Activated T-helper 1 cell treated with anti-CD3 and anti-CD28 coated beads, Interleukin-12 subunit alpha, Interleukin-12 subunit beta, Interleukin-2, Interleukin-4 antibody, amounts not matched to agents 30 ng/mL and 10 ng/mL and 1 ng/mL, durations not matched to agents 14 hours and 24 hours and 36 hours (primary cell): Measurements from ENCODE around the gene AP2A2. TPM values are rescaled to one million over a fixed set of nuclear protein-coding genes. Genes with fewer than 3 reads are reported as not detected.

Experiments used
- DNase-seq: peaks from one replicate; pipeline ENCODE4 v3.0.0; 2021; ENCODE audit warnings: low spot score
- H3K27ac Mint-ChIP-seq: one replicate; pipeline ENCODE4 v1.8.0; 2021; ENCODE audit warnings: mild to moderate bottlenecking, mixed read lengths
- H3K27me3 Mint-ChIP-seq: one replicate; pipeline ENCODE4 v1.8.0; 2022; ENCODE audit warnings: mild to moderate bottlenecking, moderate library complexity, mixed read lengths; ENCODE audit not compliant: insufficient read depth
- H3K36me3 Mint-ChIP-seq: one replicate; pipeline ENCODE4 v1.8.0; 2021; ENCODE audit warnings: low read depth, mixed read lengths
- H3K4me1 Mint-ChIP-seq: one replicate; pipeline ENCODE4 v1.8.0; 2021; ENCODE audit warnings: low read depth, mixed read lengths
- H3K4me3 Mint-ChIP-seq: one replicate; pipeline ENCODE4 v1.8.0; 2021; ENCODE audit warnings: mild to moderate bottlenecking, moderate library complexity, mixed read lengths
- H3K9me3 Mint-ChIP-seq: one replicate; pipeline ENCODE4 v1.8.0; 2021; ENCODE audit warnings: mixed read lengths
- intact Hi-C: fragments of 100-400 bp; cut with micrococcal nuclease; formaldehyde crosslinking; loops from one replicate; pipeline ENCODE4 v1.15.1; 2024
- total RNA-seq: library from RNA; stranded (reverse); gene quantifications from 2 replicates; pipeline ENCODE4 v1.2.3, GENCODE V29; 2022

AP2A2 gene
- total RNA-seq, 1 donor from 2014 or later: 60.4 TPM

DNA sequence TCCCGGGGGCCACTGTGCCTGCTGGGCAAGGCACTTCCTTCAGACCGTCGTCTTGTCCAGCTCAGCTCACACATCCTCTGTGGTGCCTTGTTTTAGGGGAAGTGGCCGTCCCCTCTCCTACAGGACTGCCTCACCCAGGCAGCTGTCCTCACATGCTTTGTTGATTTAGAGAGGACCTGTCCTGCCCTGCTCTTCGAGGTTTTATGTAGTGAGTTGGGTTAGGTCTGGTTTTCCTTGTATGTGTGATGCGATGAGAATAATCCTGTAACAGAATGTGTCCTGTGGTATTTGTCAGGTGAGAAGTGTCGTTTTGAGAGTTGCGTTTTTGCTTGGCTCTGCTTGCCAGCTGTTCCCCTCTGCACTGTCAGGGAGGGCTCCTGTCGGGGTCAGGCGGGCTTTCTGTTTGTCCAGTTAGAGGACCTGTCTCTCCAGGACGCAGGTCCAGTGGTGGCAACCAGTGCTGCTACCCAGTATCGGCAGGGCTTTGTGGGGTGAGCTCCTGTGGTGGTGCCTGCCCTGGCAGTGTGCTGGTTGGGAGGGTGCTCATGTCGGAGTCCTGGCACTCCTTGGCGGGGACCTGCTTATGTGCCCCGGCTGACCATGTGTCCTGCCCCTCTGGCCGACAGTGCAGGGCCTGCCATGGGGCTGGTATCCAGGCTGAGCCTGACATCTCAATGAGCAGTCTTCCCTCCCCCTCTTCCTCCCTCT, 69.5 kb downstream of the AP2A2 start:
- H3K9me3 Mint-ChIP-seq: no peaks in the 10 kb centered on the region
- peaks cover 9% of the 10 kb centered on the region for H3K36me3 Mint-ChIP-seq
- H3K27ac Mint-ChIP-seq: no peak overlapping the region
- intact Hi-C loops: no loop called here
- no peaks in the 10 kb centered on the region for H3K27me3 Mint-ChIP-seq
- no peak for DNase-seq
- peaks cover 15% of the 10 kb centered on the region for H3K4me1 Mint-ChIP-seq
- H3K4me3 Mint-ChIP-seq: no peak overlapping the region

DNA sequence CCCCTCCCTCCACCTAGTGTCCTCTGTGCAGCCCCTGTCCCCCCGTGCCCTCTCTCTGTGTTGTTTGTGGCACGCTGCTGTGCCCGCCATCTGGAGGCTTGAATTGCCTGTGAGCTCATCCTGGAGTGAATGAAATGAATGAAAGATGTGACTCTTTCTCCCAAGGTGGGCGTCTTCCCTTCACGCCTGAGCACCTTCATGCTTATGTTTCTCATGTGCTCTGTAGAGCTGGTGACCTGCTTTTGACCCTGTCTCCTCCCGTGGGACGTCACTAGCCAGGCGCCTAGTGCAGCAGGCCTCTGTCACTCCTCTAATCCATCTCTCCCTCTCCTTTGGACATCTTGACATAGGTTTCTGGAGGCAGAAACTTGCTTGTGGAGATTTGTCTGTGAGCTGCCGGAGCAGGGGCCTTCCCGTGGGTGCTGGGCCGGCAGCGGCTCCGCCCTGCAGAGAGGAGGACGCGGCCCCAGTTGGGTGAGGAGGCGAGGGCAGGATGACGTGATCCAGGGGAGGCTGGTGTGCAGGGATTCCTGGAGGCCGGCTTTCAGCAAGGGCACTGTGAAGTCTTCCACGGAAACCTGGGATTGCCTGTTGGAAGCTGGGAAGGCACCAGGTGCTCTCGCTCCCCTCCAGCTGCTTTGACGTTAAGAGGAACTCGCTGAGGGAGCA, 70.2 kb downstream of the AP2A2 start:
- peaks cover 12% of the 10 kb centered on the region for H3K36me3 Mint-ChIP-seq
- H3K4me3 Mint-ChIP-seq: no peak overlapping the region
- peak overlapping the region; percentile 91 for H3K27ac Mint-ChIP-seq
- H3K9me3 Mint-ChIP-seq: no peaks in the 10 kb centered on the region
- peaks cover 15% of the 10 kb centered on the region for H3K4me1 Mint-ChIP-seq
- intact Hi-C loops: no loop called here
- H3K27me3 Mint-ChIP-seq: no peaks in the 10 kb centered on the region
- no peak for DNase-seq

DNA sequence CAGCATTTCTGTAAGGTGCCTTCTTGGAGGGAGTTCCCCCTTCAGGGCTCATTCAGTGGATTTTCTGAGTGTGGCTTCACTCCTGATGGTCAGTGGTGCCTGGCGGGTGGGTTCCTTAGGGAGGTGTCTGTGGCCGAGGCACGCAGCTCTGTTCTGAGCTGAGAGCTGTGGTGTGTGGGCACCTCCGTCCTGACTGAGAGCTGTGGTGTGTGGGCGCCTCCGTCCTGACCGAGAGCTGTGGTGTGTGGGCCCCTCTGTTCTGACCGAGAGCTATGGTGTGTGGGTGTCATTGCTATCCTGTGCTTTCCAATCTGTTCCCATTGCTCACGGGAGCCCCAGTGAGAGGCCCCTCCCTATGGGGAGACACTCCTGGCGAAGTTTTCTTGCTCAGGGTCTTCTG, 71.0 kb downstream of the AP2A2 start:
- H3K27ac Mint-ChIP-seq: peak overlapping the region; percentile 40
- no peaks in the 10 kb centered on the region for H3K9me3 Mint-ChIP-seq
- no peak overlapping the region for H3K4me3 Mint-ChIP-seq
- peaks cover 15% of the 10 kb centered on the region for H3K4me1 Mint-ChIP-seq
- no peaks in the 10 kb centered on the region for H3K27me3 Mint-ChIP-seq
- no peak for DNase-seq
- intact Hi-C loops: no loop called here
- H3K36me3 Mint-ChIP-seq: peaks cover 14% of the 10 kb centered on the region

DNA sequence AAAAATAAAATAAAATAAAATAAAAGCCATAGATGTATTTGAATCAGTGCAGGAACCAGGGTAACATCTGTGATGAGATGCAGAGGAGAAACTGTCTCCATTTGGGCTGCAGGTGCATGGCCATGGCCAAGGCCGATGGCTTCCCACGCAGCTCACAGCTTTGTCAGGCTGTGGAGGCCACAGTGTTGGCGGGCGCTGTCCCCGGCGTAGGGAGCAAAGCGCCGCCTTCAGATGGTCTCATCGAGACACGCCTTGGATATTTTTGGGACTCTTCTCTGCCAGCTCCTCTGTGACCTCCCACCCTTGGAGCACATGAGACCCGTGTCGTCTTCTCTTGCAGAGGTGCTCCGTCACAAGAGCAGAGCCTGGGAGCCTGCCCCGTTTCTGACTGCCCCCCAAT, 72.2 kb downstream of the AP2A2 start:
- peaks cover 15% of the 10 kb centered on the region for H3K4me1 Mint-ChIP-seq
- H3K27ac Mint-ChIP-seq: no peak overlapping the region
- H3K9me3 Mint-ChIP-seq: no peaks in the 10 kb centered on the region
- no peaks in the 10 kb centered on the region for H3K27me3 Mint-ChIP-seq
- H3K4me3 Mint-ChIP-seq: no peak overlapping the region
- intact Hi-C loops: no loop called here
- no peak for DNase-seq
- peaks cover 15% of the 10 kb centered on the region for H3K36me3 Mint-ChIP-seq

DNA sequence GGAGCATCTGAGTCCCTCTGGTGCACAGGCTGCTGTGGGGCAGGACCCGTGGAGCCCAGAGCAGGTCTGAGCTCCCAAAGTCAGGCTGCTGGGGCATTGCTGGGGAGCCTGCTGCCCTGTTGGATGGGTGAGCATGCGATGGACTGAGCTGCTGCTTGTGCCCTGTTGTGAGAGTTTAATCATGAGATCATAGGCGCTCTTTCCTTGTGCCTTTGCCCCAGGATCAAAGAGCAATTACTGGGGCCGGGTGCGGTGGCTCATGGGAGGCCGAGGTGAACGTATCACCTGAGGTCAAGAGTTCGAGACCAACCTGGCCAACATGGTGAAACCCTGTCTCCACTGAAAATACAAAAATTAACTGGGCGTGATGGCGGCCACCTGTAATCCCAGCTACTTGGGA, 73.3 kb downstream of the AP2A2 start:
- no peak overlapping the region for H3K4me3 Mint-ChIP-seq
- no peak overlapping the region for H3K27ac Mint-ChIP-seq
- no peaks in the 10 kb centered on the region for H3K9me3 Mint-ChIP-seq
- peaks cover 15% of the 10 kb centered on the region for H3K4me1 Mint-ChIP-seq
- intact Hi-C loops: no loop called here
- H3K27me3 Mint-ChIP-seq: no peaks in the 10 kb centered on the region
- peaks cover 16% of the 10 kb centered on the region for H3K36me3 Mint-ChIP-seq
- DNase-seq: no peak

DNA sequence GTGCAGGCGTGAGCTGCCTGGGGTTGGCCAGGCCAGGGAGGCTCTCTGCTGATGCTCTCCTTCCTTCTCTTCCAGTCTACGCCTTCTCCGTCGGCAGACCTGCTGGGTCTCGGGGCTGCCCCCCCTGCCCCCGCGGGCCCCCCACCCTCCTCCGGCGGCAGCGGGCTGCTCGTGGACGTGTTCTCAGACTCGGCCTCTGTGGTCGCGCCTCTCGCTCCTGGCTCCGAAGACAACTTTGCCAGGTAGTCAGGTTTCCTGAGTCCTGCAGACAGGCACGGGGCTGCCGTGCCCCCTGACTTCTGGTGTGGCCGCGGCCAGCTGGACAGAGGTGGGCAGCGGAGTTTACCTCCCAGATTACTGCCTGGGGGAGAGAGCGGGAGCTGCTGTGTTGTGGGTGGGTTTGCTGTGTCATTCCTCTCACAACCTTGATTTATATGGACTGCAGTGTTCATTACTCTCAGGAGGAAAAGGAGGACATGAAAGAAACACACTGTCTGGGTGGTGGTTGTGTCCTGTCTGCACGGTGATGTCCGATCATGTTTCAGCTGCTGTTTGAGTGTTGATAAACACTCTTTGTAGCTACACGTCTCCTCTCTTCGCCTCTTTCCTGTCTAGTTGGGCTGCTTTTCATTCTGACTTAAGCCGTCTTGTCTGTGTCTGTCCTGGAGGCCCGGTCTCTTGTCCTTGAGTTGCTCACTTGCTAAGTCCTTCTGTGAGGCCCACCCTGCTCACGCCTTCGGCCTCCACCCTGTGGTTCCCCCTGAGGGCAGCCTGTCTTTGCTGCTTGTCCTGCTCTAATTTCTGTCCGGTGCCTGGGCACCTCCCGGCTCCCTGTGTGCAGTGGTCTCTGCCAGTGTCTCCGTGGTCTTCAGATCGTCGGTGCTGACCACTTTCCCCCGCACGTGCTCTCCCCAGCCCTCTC, 74.9 kb downstream of the AP2A2 start:
- intact Hi-C loops: no loop called here
- Mint-ChIP-seq H3K27ac (no peak overlapping the region), H3K9me3 (no peaks in the 10 kb centered on the region), H3K4me1 (peaks cover 10% of the 10 kb centered on the region), H3K36me3 (peaks cover 13% of the 10 kb centered on the region), H3K27me3 (no peaks in the 10 kb centered on the region), H3K4me3 (no peak overlapping the region)
- DNase-seq: no peak

DNA sequence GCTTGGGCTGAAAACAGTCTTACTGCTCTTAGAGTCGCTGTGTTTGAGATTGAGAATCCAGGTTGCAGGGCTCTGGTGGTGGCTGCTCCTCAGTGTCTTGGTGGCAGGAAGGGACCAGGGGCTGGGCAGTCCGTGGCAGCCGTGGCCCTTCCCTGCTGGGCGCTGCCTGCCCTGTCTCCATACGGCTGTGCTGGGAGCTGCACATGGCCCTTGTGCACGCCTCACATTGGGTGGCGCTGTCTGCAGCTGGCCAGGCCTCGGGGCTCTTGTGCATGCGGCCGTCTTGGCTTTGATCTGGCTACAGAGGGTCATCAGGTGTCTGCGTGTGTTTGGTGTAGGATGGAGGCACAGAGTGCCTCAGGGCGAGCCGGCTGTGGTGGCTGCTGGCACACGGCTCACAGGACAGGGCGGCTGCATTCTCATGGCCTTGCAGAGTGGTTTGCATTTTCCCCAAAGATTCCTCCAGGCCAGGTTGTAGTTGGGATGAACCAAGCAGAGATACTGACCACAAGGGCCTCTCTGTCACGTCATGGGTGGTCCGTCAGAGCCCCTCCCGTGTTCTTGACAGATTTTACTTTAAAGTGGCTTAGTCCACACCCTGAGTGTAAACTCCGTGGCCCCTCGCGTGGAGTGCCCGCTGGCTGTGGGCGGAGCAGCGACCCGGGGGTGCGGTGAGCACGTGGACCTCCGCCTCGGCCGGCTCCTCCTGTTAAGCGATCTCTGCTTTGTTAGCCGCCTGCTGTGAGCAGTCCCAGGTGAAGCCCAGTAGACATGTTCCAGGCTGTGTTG, 76.1 kb downstream of the AP2A2 start:
- Mint-ChIP-seq H3K4me3 (no peak overlapping the region), H3K27me3 (no peaks in the 10 kb centered on the region), H3K9me3 (no peaks in the 10 kb centered on the region), H3K4me1 (no peaks in the 10 kb centered on the region), H3K27ac (no peak overlapping the region), H3K36me3 (peaks cover 8% of the 10 kb centered on the region)
- DNase-seq: no peak
- intact Hi-C loops: no loop called here

DNA sequence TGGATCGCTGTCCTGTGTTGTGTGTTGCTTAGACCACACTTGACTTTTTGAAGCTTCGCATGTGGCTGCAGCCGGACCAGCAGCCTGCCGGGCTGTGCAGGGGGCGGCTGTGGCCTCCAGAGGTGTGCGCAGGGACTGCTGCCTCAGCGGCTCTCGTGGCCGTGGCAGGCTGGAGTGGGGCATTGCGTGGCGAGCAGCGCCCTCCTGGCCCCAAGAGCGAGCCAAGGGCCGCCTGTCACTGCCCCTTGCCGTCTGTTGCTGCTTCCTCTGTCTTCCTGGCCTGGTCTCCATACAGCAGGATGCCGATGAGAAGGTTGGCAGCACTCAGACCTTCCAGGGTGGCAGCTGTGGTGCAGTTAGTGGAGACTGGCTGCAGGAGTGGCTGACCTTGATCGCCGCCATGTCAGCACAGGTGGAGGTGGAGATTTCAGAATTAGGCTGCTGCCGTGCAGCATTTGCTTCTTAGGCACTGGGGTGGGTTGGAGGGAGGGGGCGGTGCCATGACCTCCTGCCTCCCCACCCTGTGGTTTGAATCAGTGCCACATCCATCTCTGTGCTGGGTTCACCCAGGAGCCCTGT, 76.8 kb downstream of the AP2A2 start:
- H3K27me3 Mint-ChIP-seq: no peaks in the 10 kb centered on the region
- no peaks in the 10 kb centered on the region for H3K9me3 Mint-ChIP-seq
- intact Hi-C loops: no loop called here
- H3K4me1 Mint-ChIP-seq: no peaks in the 10 kb centered on the region
- no peak overlapping the region for H3K27ac Mint-ChIP-seq
- no peak for DNase-seq
- peaks cover 8% of the 10 kb centered on the region for H3K36me3 Mint-ChIP-seq
- H3K4me3 Mint-ChIP-seq: no peak overlapping the region

DNA sequence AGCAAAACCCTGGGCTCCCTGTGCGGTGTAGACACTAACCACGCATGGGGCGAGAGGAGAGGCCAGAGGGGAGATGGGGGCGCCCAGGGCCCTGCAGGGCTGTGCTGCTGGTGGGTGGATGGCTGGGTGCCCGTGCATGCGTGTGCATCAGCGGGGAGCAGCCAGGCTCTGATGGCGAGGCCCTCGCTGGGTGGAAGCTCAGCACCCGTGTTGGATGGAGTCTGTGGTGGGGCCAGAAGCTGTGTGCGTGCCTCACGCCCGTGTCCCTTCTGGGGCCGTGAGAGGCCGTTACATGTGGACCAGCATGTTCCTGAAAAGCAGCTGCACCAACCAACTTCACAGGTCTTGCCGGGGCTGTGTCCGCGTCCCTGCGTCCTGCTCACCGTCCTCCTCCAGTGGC, 77.5 kb downstream of the AP2A2 start:
- intact Hi-C loops: no loop called here
- DNase-seq: no peak
- Mint-ChIP-seq H3K36me3 (peaks cover 8% of the 10 kb centered on the region), H3K9me3 (no peaks in the 10 kb centered on the region), H3K27ac (no peak overlapping the region), H3K4me1 (no peaks in the 10 kb centered on the region), H3K4me3 (no peak overlapping the region), H3K27me3 (no peaks in the 10 kb centered on the region)

DNA sequence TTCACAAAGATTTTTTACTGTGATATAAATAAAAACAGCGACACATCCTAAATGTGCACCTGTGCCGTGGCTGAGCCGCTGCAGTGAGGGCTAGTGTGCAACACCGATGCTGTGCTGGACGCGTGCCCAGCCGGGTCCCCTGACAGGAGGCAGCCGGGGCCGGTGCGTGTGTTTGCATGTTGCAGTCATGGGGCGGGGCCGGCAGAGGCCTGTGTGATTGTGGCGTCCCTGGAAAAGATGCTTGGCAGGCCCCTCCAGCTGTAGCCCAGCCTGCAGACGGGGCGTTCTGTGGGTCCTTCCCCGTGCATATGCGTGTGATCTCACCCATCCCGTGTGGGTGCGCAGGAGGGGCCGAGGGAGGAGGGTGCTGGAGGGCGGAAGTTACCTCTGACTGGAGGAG, 80.3 kb downstream of the AP2A2 start:
- Mint-ChIP-seq H3K27ac (no peak overlapping the region), H3K4me1 (no peaks in the 10 kb centered on the region), H3K4me3 (no peak overlapping the region), H3K9me3 (no peaks in the 10 kb centered on the region), H3K27me3 (no peaks in the 10 kb centered on the region), H3K36me3 (peaks cover 8% of the 10 kb centered on the region)
- intact Hi-C loops: no loop called here
- no peak for DNase-seq

DNA sequence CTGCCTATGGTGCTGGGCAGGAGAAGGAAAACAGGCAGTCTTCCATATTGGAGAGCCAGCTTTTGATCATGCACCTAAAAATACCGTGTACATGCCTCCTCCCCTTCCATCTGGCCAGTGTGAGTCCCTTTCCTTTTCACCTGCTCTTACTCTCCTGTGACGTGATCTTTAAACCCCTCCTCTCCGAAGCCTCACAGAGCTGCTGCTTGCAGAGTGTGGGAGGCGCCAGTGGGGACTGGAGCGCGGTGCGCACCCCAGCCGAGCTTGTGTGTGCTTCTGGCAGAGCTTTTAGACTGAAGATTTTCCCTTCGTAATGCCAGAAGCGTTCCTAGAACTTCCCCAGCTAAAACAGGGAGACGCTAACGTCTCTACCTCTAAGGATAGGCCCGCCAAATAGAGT, 81.1 kb downstream of the AP2A2 start:
- H3K36me3 Mint-ChIP-seq: peaks cover 6% of the 10 kb centered on the region
- no peaks in the 10 kb centered on the region for H3K4me1 Mint-ChIP-seq
- intact Hi-C loops: no loop called here
- no peaks in the 10 kb centered on the region for H3K9me3 Mint-ChIP-seq
- H3K4me3 Mint-ChIP-seq: no peak overlapping the region
- no peak overlapping the region for H3K27ac Mint-ChIP-seq
- no peak for DNase-seq
- no peaks in the 10 kb centered on the region for H3K27me3 Mint-ChIP-seq

DNA sequence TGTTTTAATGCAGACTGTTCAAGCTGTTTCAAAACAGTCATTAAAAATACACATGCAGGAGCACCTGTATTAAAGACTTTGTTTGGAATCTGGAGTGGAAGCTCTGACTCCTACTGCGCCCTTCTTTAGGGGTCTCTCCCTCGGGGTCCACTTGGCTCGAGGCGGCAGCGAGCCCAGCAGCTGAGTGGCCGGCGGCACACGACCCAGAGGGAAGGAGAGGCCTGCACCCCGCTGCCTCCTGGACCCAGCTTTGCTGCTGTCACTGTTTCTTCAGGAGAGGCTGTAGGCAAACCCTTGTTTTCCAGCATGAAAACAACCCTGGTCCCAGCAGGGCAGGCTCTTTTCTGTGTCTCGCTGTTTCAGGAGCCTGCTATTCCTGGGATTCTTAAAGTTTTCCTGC, 81.6 kb downstream of the AP2A2 start:
- no peaks in the 10 kb centered on the region for H3K27me3 Mint-ChIP-seq
- no peaks in the 10 kb centered on the region for H3K9me3 Mint-ChIP-seq
- H3K27ac Mint-ChIP-seq: no peak overlapping the region
- intact Hi-C loops: no loop called here
- H3K4me1 Mint-ChIP-seq: no peaks in the 10 kb centered on the region
- H3K4me3 Mint-ChIP-seq: no peak overlapping the region
- no peak for DNase-seq
- peaks cover 6% of the 10 kb centered on the region for H3K36me3 Mint-ChIP-seq
